ENCODE results near the gene NCKAP5. TPM values are rescaled to one million over a fixed set of nuclear protein-coding genes. Genes with fewer than 3 reads are reported as not detected.

Gene NCKAP5
- total and polyA plus RNA-seq, 11 donors = 0.51 to 10.5 (median 5.2) TPM

GRCh38 chr2:133606616-133607015 lies 38.4 kb upstream of the NCKAP5 start:
- Histone ChIP-seq H3K4me1 (peaks cover 0 to 23% (median 6%) of the 10 kb centered on the region in 12 donors), H3K9me3 (no peaks in the 10 kb centered on the region), H3K36me3 (no peaks in the 10 kb centered on the region), H3K27me3 (no peaks in the 10 kb centered on the region), H3K27ac (no peak overlapping the region), H3K4me3 (no peak overlapping the region)
- intact Hi-C loops (cut with DNase I) = no loop called here
- DNase-seq (no peak), ATAC-seq (no peak)
- no peak for TF ChIP-seq CTCF (IDR thresholded peaks at IDR 0.05)
- no peak for TF ChIP-seq POLR2A (IDR thresholded peaks at IDR 0.05)
- 94 to 100% (median 97%) methylated on average over 1 of the region's 1 CpG for WGBS, 4 donors

- 81 to 98% (median 90%) methylated on average over 1 of the region's 1 CpG for WGBS, 4 donors
- DNase-seq (no peak), ATAC-seq (no peak)
- Histone ChIP-seq H3K27me3 (no peaks in the 10 kb centered on the region), H3K9me3 (no peaks in the 10 kb centered on the region), H3K36me3 (no peaks in the 10 kb centered on the region), H3K4me1 (peaks cover 0 to 23% (median 6%) of the 10 kb centered on the region in 12 donors), H3K4me3 (no peak overlapping the region), H3K27ac (no peak overlapping the region)
- intact Hi-C loops (cut with DNase I) = no loop called here
- TF ChIP-seq POLR2A (IDR thresholded peaks at IDR 0.05) = no peak
- TF ChIP-seq CTCF (IDR thresholded peaks at IDR 0.05) = no peak
These were observed 37.5 kb upstream of the NCKAP5 start for GRCh38 chr2:133605766-133606137.

- no peak overlapping the region for H3K27ac ChIP-seq
- TF ChIP-seq CTCF (IDR thresholded peaks at IDR 0.05) (no peak), POLR2A (IDR thresholded peaks at IDR 0.05) (no peak)
- DNase-seq (no peak), ATAC-seq (no peak)
- H3K4me1 ChIP-seq = peaks cover 0 to 23% (median 6%) of the 10 kb centered on the region in 12 donors
- no peaks in the 10 kb centered on the region for H3K36me3 ChIP-seq
- WGBS, 4 donors = 56 to 72% (median 64%) methylated on average over 7 of the region's 7 CpGs
- no peaks in the 10 kb centered on the region for H3K27me3 ChIP-seq
- H3K9me3 ChIP-seq = no peaks in the 10 kb centered on the region
- no peak overlapping the region for H3K4me3 ChIP-seq
- intact Hi-C loops (cut with DNase I) = no loop called here
These were observed 36.9 kb upstream of the NCKAP5 start for GRCh38 chr2:133605011-133605765.

- H3K27me3 ChIP-seq = no peaks in the 10 kb centered on the region
- H3K4me3 ChIP-seq = no peak overlapping the region
- H3K36me3 ChIP-seq = no peaks in the 10 kb centered on the region
- no peak for TF ChIP-seq POLR2A (IDR thresholded peaks at IDR 0.05)
- TF ChIP-seq CTCF (IDR thresholded peaks at IDR 0.05) = no peak
- 89 to 94% (median 90%) methylated on average over 10 of the region's 10 CpGs for WGBS, 4 donors
- DNase-seq (no peak), ATAC-seq (no peak)
- intact Hi-C loops (cut with DNase I) = no loop called here
- no peaks in the 10 kb centered on the region for H3K9me3 ChIP-seq
- peak overlapping the region in 4 of 12 donors; percentile 10 to 59 (median 36) for H3K27ac ChIP-seq
- H3K4me1 ChIP-seq = peaks cover 0 to 40% (median 9%) of the 10 kb centered on the region in 12 donors
These were observed 34.8 kb upstream of the NCKAP5 start for GRCh38 chr2:133603109-133603508.
